GM19099 (cell line): ENCODE results near the gene PLA2G2D.

Experiments
- POLR2A ChIP-seq: IDR thresholded peaks from 3 replicates; pipeline ENCODE4 v1.6.1; 2011; ENCODE audit warnings: low read depth; ENCODE audit not compliant: insufficient read length; ENCODE audit errors: extremely low read depth

PLA2G2D gene

GRCh38 chr1:20090119-20090518 lies 29.2 kb downstream of the PLA2G2D start:
- TF ChIP-seq POLR2A = no peak

- TF ChIP-seq POLR2A = no peak
These were observed 29.8 kb downstream of the PLA2G2D start for GRCh38 chr1:20089328-20090077.

GRCh38 chr1:20087668-20088067 lies 31.7 kb downstream of the PLA2G2D start:
- no peak for TF ChIP-seq POLR2A

GRCh38 chr1:20086800-20087199 lies 32.5 kb downstream of the PLA2G2D start:
- TF ChIP-seq POLR2A = no peak

GRCh38 chr1:20083178-20083944 lies 36.0 kb downstream of the PLA2G2D start:
- TF ChIP-seq POLR2A = no peak

- TF ChIP-seq POLR2A = no peak
These were observed 36.6 kb downstream of the PLA2G2D start for GRCh38 chr1:20082772-20083171.

- TF ChIP-seq POLR2A = no peak
These were observed 38.0 kb downstream of the PLA2G2D start for GRCh38 chr1:20081353-20081810.

GRCh38 chr1:20080441-20081352 lies 38.6 kb downstream of the PLA2G2D start:
- TF ChIP-seq POLR2A = no peak

- TF ChIP-seq POLR2A = no peak
These were observed 39.6 kb downstream of the PLA2G2D start for GRCh38 chr1:20079661-20080305.

GRCh38 chr1:20078711-20079110 lies 40.6 kb downstream of the PLA2G2D start:
- TF ChIP-seq POLR2A = no peak

- TF ChIP-seq POLR2A = no peak
These were observed 41.1 kb downstream of the PLA2G2D start for GRCh38 chr1:20078171-20078651.

- TF ChIP-seq POLR2A = no peak
These were observed 42.5 kb downstream of the PLA2G2D start for GRCh38 chr1:20076710-20077461.

GRCh38 chr1:20076223-20076622 lies 43.1 kb downstream of the PLA2G2D start:
- TF ChIP-seq POLR2A = no peak

GRCh38 chr1:20075345-20075744 lies 44.0 kb downstream of the PLA2G2D start:
- no peak for TF ChIP-seq POLR2A
